ENCODE results near the gene RUNX1.

GRCh38 chr21:34958040-34958439, 91.1 kb downstream of the RUNX1 start:
- no peak for TF ChIP-seq POLR2A (IDR thresholded peaks at IDR 0.05; ENCODE audit: low read depth, low read length)
- no peak for TF ChIP-seq POLR2AphosphoS5 (IDR thresholded peaks at IDR 0.05; ENCODE audit: low read depth, low read length)
- no peak for TF ChIP-seq TAF1 (IDR thresholded peaks at IDR 0.05; ENCODE audit: borderline replicate concordance, low read depth, low read length)
